Tibial nerve (tissue), 3 donors: ENCODE data around the gene RGPD6.
"Not testable (repeated sequence)": the region's sequence is repeated elsewhere in the genome, so short reads cannot be mapped to it uniquely, and the experiment has no call there.

Source experiments
- POLR2A ChIP-seq, 2 donors: fragments of 450-650 bp; IDR thresholded peaks; one replicate each; pipeline ENCODE4 v1.6.1; 2017; ENCODE audit warnings: antibody characterized with exemption in 2 of 2, mild to moderate bottlenecking in 2 of 2, moderate library complexity in 2 of 2
- TF ChIP-seq, protein P1 (sequence below), 5 experiments: fragments of 200-600 bp in 3 of 5; fragments of 450-650 bp in 2 of 5; sonication (generic) in 3 of 5; IDR thresholded peaks; one replicate each; pipeline ENCODE4 v1.5.1; 2016 to 2019; ENCODE audit warnings: antibody characterized with exemption in 5 of 5, mild to moderate bottlenecking in 3 of 5, moderate library complexity in 2 of 5

DNA sequence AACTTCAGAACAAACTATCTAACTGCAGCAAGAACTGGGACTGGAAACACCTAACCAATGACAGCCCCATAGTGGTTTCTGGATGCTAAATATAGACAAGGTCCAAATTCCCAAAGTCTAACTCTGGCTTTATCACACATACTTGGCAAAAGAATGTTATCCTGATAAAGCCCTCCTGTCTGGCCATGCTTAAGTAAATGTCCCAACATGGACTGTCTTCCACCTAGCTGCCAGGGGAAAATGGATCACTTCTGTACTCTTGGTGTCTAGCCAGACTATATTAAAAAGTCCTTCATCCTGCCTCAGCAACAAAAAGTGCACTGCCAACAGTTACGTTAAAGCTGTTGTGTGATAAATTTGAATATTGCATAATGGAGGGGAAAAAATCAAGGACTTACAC lies 11.5 kb upstream of the RGPD6 start:
- TF ChIP-seq, protein P1, sequence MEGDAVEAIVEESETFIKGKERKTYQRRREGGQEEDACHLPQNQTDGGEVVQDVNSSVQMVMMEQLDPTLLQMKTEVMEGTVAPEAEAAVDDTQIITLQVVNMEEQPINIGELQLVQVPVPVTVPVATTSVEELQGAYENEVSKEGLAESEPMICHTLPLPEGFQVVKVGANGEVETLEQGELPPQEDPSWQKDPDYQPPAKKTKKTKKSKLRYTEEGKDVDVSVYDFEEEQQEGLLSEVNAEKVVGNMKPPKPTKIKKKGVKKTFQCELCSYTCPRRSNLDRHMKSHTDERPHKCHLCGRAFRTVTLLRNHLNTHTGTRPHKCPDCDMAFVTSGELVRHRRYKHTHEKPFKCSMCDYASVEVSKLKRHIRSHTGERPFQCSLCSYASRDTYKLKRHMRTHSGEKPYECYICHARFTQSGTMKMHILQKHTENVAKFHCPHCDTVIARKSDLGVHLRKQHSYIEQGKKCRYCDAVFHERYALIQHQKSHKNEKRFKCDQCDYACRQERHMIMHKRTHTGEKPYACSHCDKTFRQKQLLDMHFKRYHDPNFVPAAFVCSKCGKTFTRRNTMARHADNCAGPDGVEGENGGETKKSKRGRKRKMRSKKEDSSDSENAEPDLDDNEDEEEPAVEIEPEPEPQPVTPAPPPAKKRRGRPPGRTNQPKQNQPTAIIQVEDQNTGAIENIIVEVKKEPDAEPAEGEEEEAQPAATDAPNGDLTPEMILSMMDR (IDR thresholded peaks at IDR 0.05), result not testable (repeated sequence)
- TF ChIP-seq POLR2A (IDR thresholded peaks at IDR 0.05), result not testable (repeated sequence)
